Stimulated activated CD4-positive, alpha-beta T cell treated with anti-CD3 and anti-CD28 coated beads, Interleukin-4, amount 100 ng/mL, for 4 hours (primary cell): ENCODE measurements around the gene DHRS1.
A peak's percentile ranks its signal among the peaks of the same experiment; 100 is the strongest.
"Not testable (repeated sequence)": the region's sequence is repeated elsewhere in the genome, so short reads cannot be mapped to it uniquely, and the experiment has no call there.

Experiments used
- DNase-seq, 2 experiments: peaks; one replicate each; pipeline ENCODE4 v3.0.0-alpha.2; 2020

Gene DHRS1

DNA sequence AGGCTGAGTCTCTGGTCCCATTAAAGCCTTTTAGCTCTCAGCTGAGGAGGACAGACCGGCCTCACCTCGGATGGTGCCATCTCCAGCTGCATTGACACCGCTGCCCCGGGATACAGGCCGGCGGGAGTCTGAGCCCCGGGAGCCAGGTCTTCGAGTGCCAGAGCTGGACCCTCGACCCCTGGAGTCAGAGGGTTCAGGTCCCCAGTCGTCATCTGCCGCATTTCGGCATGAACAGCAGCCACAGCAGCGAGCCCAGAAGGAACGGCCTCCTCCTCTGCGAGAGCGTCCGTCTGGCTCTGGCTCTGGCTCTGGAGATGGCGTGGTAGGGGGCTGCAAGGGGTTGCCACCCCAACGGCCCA lies 37.6 kb downstream of the DHRS1 start:
- no peak for DNase-seq

- DNase-seq = no peak
Observed at GRCh38 chr14:24261256-24261968, 38.2 kb downstream of the DHRS1 start.

GRCh38 chr14:24260780-24261157 lies 38.8 kb downstream of the DHRS1 start:
- DNase-seq = no peak

DNA sequence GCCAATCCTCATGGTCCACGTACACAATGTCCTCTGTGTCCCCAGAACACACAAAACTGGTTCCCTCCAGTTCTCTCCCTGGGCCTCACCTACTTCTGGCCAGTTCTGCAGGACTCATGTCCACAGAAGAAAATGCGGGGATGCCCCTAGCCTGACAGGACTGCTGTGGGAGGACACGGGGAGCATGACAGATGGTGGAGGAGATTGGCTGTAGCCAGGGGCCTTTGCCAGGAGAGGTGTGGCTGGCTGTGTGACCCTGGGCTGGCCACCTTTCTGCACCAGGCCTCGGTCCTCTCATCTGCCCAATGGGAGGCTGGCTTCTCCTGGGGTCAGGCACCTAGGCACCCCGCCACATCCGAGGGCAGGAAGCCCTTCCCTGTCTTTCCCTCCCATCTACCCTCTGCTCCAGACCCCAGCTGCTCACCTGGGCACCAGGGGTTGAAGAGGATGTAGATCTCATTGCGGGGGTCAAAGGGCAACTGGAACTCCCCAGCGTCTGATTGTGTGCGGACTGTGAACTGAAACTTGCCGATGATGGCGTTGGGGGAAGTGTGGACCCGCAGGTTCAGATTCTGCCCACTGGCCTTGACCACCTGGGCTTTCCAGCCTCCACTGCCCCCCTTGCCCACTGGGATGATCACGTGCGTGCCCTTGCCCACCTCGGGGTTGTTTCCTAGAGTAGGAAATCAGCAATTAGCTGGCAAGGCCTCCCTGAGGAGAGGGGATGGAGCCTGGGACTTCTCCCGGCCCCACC lies 39.4 kb downstream of the DHRS1 start:
- DNase-seq = no peak

GRCh38 chr14:24259282-24260025 lies 40.1 kb downstream of the DHRS1 start:
- DNase-seq = no peak

GRCh38 chr14:24258548-24259265 lies 40.9 kb downstream of the DHRS1 start:
- DNase-seq = no peak

GRCh38 chr14:24258119-24258518 lies 41.5 kb downstream of the DHRS1 start:
- no peak for DNase-seq

- no peak for DNase-seq
Observed at GRCh38 chr14:24256960-24257359, 42.6 kb downstream of the DHRS1 start.

GRCh38 chr14:24255931-24256711 lies 43.5 kb downstream of the DHRS1 start:
- no peak for DNase-seq

GRCh38 chr14:24255438-24255837 lies 44.1 kb downstream of the DHRS1 start:
- no peak for DNase-seq

- no peak for DNase-seq
Observed at GRCh38 chr14:24254630-24255392, 44.8 kb downstream of the DHRS1 start.

- no peak for DNase-seq
Observed at GRCh38 chr14:24253936-24254335, 45.6 kb downstream of the DHRS1 start.

DNA sequence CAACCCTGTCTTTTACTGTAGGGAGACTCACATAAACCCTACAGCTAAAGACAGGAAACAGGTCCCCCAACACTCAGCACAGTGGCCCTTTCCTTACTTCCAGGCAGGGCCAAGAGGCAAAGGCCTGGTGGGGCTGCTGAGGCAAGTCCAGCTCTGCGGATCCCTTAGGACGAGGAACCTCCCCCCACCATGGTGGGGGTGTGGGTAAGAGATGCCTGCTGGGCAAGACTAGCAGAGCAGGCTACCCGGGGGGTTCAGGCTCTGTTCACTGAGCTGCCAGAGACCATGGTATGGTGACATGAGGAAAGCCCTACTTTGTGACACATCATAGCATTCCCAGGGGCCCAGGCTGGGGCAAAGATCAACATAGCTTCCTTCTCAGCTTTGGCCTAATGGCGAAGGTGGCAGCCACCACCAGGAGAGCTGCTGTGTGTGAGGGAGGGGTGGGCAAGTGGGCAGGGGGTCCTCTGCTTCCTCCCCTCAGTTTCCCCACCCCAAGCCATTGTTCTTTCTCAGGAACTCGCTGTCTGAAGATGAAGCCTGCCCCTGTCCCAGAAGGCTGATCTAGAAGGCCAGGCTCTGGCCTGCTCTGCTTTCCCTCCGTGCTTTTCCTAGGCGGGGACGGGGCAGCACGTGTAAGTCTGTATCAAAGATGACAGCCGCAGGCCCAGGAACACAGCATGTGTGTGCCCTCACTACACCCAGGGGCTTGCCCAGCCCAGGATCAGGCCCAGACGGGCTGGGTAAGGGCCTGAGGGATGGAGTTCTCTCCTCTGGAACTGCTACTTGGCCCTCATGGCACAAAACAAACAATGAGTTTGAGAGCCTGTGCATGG lies 47.1 kb downstream of the DHRS1 start:
- no peak for DNase-seq

GRCh38 chr14:24251880-24252288 lies 47.7 kb downstream of the DHRS1 start:
- no peak for DNase-seq

DNA sequence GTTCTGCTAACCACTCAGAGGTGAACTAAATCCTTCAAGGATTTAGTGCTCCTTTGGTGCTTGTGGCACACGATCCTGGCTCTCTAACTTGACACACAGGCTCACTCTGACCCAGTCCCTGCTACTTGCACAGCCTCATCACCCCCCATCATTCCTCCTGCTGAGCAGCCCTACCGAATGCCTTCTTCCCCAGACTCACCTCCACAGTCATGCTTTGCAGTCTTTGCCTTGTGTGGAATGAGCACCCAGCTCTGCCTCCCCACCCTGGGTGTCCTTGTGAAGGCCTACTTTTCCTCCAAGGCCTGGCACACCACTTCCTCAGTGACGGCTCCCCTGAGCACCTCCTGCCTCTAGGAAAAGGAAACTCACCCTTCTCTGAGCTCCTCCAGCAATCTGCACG lies 49.2 kb downstream of the DHRS1 start:
- no peak for DNase-seq

- DNase-seq = no peak
Observed at GRCh38 chr14:24249230-24250021, 50.2 kb downstream of the DHRS1 start.

GRCh38 chr14:24247422-24247821 lies 52.2 kb downstream of the DHRS1 start:
- DNase-seq = no peak

GRCh38 chr14:24246765-24247212 lies 52.8 kb downstream of the DHRS1 start:
- peak in 1 of 2 experiments; percentile 12 for DNase-seq

GRCh38 chr14:24245350-24245749 lies 54.2 kb downstream of the DHRS1 start:
- not testable (repeated sequence) for DNase-seq
